ENCODE measurements around the gene SLC25A20. TPM values are rescaled to one million over a fixed set of nuclear protein-coding genes. Genes with fewer than 3 reads are reported as not detected.

The SLC25A20 gene
- polyA plus RNA-seq, 1 donor from 2014 or later, result 7.1 TPM

DNA sequence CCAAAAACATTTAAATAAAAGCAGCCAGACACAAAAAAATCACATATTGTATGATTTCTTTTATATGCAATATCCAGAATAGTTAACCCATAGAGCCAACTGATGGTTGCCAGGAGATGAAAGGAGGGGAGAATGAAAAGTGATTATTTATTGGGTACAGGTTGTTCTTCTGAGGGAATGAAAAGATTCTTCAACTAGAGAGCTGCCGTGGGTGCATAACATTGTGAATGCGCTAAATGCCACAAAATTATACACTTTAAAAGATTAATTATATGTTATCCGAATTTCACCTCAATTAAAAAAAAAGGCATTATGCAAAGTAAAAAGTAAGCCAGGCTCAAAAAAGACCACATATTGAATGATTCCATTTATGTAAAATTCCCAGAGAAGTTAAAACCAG, 87.2 kb downstream of the SLC25A20 start:
- H2AFZ ChIP-seq (ENCODE audit: low read depth, low read length), result no peak overlapping the region
- no peak overlapping the region for H3K4me2 ChIP-seq (ENCODE audit: low read length)
- TF ChIP-seq, protein P1, sequence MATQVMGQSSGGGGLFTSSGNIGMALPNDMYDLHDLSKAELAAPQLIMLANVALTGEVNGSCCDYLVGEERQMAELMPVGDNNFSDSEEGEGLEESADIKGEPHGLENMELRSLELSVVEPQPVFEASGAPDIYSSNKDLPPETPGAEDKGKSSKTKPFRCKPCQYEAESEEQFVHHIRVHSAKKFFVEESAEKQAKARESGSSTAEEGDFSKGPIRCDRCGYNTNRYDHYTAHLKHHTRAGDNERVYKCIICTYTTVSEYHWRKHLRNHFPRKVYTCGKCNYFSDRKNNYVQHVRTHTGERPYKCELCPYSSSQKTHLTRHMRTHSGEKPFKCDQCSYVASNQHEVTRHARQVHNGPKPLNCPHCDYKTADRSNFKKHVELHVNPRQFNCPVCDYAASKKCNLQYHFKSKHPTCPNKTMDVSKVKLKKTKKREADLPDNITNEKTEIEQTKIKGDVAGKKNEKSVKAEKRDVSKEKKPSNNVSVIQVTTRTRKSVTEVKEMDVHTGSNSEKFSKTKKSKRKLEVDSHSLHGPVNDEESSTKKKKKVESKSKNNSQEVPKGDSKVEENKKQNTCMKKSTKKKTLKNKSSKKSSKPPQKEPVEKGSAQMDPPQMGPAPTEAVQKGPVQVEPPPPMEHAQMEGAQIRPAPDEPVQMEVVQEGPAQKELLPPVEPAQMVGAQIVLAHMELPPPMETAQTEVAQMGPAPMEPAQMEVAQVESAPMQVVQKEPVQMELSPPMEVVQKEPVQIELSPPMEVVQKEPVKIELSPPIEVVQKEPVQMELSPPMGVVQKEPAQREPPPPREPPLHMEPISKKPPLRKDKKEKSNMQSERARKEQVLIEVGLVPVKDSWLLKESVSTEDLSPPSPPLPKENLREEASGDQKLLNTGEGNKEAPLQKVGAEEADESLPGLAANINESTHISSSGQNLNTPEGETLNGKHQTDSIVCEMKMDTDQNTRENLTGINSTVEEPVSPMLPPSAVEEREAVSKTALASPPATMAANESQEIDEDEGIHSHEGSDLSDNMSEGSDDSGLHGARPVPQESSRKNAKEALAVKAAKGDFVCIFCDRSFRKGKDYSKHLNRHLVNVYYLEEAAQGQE (IDR thresholded peaks at IDR 0.05; ENCODE audit: borderline replicate concordance), result no peak
- no peaks in the 10 kb centered on the region for H3F3A ChIP-seq (ENCODE audit: insufficient read depth, low read length, poor library complexity, severe bottlenecking)
- no peaks in the 10 kb centered on the region for H3K79me2 ChIP-seq (replicated peaks; ENCODE audit: insufficient read depth, low read length)
- no peaks in the 10 kb centered on the region for H4K20me1 ChIP-seq (ENCODE audit: insufficient read depth)
- H3K9me3 ChIP-seq (ENCODE audit: low read length), result no peaks in the 10 kb centered on the region
- H3K36me3 ChIP-seq (ENCODE audit: insufficient read depth, low read length), result no peaks in the 10 kb centered on the region
- H3K27me3 ChIP-seq (ENCODE audit: insufficient read depth, low read depth, low read length), result no peaks in the 10 kb centered on the region
- no peaks in the 10 kb centered on the region for H3K9me2 ChIP-seq (ENCODE audit: insufficient read depth, low read length)
- H3K9ac ChIP-seq (ENCODE audit: low read length), result no peak overlapping the region
- no peak overlapping the region for H3K4me3 ChIP-seq (ENCODE audit: low read length)
- no peak overlapping the region for H3K27ac ChIP-seq (ENCODE audit: low read length)

Other genes with a start within 250 kb of the SLC25A20 start
- gene CELSR3, start 236.0 kb downstream of the SLC25A20 start, polyA plus RNA-seq, result 54.9 and 65.5 TPM in 2 replicates
- 19.0 and 29.3 TPM in 2 replicates for gene NCKIPSD, start 213.0 kb downstream of the SLC25A20 start, polyA plus RNA-seq
- gene IP6K2, start 181.7 kb downstream of the SLC25A20 start, polyA plus RNA-seq, result 451 and 480 TPM in 2 replicates
- 23.8 and 26.1 TPM in 2 replicates for gene PRKAR2A, start 51.0 kb downstream of the SLC25A20 start, polyA plus RNA-seq
- 148 and 153 TPM in 2 replicates for gene ARIH2, start 20.0 kb upstream of the SLC25A20 start, polyA plus RNA-seq
- 97.3 and 111 TPM in 2 replicates for gene P4HTM, start 91.4 kb upstream of the SLC25A20 start, polyA plus RNA-seq
- 315 and 326 TPM in 2 replicates for gene WDR6, start 108.5 kb upstream of the SLC25A20 start, polyA plus RNA-seq
- 121 and 145 TPM in 2 replicates for gene DALRD3, start 119.7 kb upstream of the SLC25A20 start, polyA plus RNA-seq
- gene NDUFAF3, start 123.2 kb upstream of the SLC25A20 start, polyA plus RNA-seq, result 36.2 and 49.0 TPM in 2 replicates
- gene IMPDH2, start 130.5 kb upstream of the SLC25A20 start, polyA plus RNA-seq, result 137 and 148 TPM in 2 replicates
- 87.5 and 122 TPM in 2 replicates for gene QRICH1, start 195.2 kb upstream of the SLC25A20 start, polyA plus RNA-seq
- 174 and 212 TPM in 2 replicates for gene QARS1, start 205.9 kb upstream of the SLC25A20 start, polyA plus RNA-seq
- 58.5 and 62.0 TPM in 2 replicates for gene USP19, start 221.9 kb upstream of the SLC25A20 start, polyA plus RNA-seq
- gene LAMB2, start 234.2 kb upstream of the SLC25A20 start, polyA plus RNA-seq, result 2.0 and 15.9 TPM in 2 replicates